ENCODE measurements around the gene ABCA9.
"Not testable (repeated sequence)": the region's sequence is repeated elsewhere in the genome, so short reads cannot be mapped to it uniquely, and the experiment has no call there.

The ABCA9 gene

DNA sequence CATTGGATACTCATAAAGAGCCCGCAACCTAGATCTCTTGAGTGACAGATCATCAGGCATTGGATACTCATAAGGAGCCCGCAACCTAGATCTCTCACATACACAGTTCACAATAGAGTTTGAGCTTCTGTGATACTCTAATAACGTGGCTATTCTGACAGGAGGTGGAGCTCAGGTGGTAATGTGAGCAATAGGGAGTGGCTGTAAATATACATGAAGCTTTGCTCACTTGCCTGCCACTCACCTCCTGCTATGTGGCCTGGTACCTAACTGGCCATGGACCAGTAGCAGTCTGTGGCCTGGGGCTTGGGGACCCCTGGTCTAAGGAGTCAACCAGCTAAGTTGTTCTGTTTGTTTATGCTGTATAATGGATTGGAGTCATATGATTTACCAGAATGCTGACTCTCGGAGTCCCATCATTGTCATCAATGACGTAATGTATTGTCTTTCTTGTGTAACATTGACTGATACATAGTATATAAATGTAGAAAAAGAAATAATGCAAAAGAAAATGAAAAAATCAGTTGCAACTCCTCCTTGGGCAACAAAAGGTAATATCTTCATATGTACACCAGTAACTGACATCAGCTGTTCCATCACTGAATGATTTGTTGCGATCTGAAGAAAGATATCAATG lies 17.5 kb downstream of the ABCA9 start:
- DNase-seq (ENCODE audit: low spot score), result no peak
- H3K4me3 Mint-ChIP-seq, result no peak overlapping the region
- H3K36me3 Mint-ChIP-seq (ENCODE audit: low read depth), result no peaks in the 10 kb centered on the region
- H3K27ac Mint-ChIP-seq, result no peak overlapping the region
- peaks cover 6% of the 10 kb centered on the region for H3K4me1 Mint-ChIP-seq (ENCODE audit: low read depth)
- no peaks in the 10 kb centered on the region for H3K9me3 Mint-ChIP-seq
- no peaks in the 10 kb centered on the region for H3K27me3 Mint-ChIP-seq (ENCODE audit: low read depth)

DNA sequence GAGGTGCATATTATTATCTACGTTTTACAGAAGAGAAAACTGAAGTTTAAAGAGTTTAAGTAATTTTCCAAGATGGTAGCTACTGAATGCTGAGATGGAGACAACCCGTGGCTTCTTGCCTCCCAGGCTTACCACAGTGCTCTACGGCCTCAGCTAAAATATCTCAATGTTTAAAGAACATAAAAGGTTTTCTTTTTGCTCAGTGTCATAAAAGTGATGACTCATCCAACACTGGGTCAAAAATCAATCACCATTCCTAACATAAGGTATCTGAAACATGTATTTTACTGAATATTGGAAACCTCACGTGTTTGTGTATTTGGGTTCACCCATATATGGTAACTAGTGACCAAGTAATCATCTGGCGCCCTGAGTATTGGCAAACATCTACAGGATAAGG lies 18.4 kb downstream of the ABCA9 start:
- no peak overlapping the region for H3K27ac Mint-ChIP-seq
- DNase-seq (ENCODE audit: low spot score), result no peak
- H3K9me3 Mint-ChIP-seq, result peaks cover 4% of the 10 kb centered on the region
- no peaks in the 10 kb centered on the region for H3K36me3 Mint-ChIP-seq (ENCODE audit: low read depth)
- no peaks in the 10 kb centered on the region for H3K27me3 Mint-ChIP-seq (ENCODE audit: low read depth)
- H3K4me1 Mint-ChIP-seq (ENCODE audit: low read depth), result no peaks in the 10 kb centered on the region
- no peak overlapping the region for H3K4me3 Mint-ChIP-seq

DNA sequence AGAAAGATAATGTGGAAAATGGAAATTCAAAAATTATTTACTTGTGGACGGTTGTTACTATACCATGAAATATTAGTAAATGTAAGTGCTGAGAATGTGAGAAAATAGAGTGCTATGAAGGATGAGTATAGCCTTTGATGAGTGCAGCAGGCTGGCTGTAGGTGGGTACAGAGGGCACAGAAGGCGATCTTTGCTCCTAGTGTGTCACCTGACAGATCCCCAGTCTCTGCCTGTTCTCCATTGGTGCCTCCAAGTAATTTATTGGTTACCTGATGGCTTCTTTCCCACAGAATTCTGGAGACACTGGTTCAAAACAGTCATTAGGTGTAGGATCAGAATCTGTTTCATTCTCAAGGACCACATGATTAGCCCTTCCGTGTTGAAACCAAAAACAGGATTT lies 28.9 kb downstream of the ABCA9 start:
- DNase-seq (ENCODE audit: low spot score), result no peak
- no peaks in the 10 kb centered on the region for H3K36me3 Mint-ChIP-seq (ENCODE audit: low read depth)

DNA sequence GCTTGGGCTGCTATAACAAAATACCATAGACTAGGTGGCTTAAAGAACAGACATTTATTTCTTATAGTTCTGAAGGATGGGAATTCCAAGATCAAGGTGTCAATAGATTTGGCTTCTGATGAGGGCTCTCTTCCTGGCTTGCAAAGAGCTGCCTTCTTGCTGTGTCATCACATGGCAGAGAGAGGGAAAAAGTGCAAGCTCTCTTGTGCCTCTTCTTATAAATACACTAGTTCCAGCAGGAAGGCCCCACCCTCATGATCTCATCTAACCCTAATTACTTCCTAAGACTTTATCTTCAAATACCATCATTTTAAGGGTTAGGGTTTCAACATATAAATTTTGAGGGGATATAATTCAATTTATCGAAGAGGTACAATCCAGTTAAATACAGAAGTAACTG lies 30.6 kb downstream of the ABCA9 start:
- DNase-seq (ENCODE audit: low spot score), result no peak
- Mint-ChIP-seq H3K27ac (no peak overlapping the region), H3K9me3 (no peaks in the 10 kb centered on the region), H3K27me3 (ENCODE audit: low read depth) (no peaks in the 10 kb centered on the region), H3K36me3 (ENCODE audit: low read depth) (no peaks in the 10 kb centered on the region), H3K4me3 (no peak overlapping the region), H3K4me1 (ENCODE audit: low read depth) (no peaks in the 10 kb centered on the region)

More for the DNA sequence above, 28.9 kb downstream of the ABCA9 start:
- Mint-ChIP-seq H3K27ac (no peak overlapping the region), H3K9me3 (no peaks in the 10 kb centered on the region), H3K4me3 (no peak overlapping the region), H3K27me3 (ENCODE audit: low read depth) (no peaks in the 10 kb centered on the region), H3K4me1 (ENCODE audit: low read depth) (no peaks in the 10 kb centered on the region)

DNA sequence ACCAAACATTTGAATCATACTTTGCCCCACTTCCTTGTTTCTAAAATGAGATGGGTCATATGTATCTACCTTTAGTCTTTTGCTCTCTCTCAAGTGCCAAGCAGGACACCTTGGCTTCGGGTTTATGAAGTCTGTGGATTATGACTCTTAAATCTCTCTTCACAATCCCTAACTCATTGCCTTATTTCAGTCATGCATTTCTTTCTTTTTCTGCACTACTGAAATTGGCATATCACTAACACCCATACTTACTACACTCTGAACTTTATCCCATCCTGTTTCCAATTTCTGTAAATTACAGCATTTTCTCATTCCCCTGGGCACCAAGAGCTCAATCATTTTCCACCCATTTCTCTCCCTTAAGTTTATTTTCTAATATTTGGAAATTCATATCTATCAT lies 42.0 kb downstream of the ABCA9 start:
- H3K27ac Mint-ChIP-seq, result no peak overlapping the region

DNA sequence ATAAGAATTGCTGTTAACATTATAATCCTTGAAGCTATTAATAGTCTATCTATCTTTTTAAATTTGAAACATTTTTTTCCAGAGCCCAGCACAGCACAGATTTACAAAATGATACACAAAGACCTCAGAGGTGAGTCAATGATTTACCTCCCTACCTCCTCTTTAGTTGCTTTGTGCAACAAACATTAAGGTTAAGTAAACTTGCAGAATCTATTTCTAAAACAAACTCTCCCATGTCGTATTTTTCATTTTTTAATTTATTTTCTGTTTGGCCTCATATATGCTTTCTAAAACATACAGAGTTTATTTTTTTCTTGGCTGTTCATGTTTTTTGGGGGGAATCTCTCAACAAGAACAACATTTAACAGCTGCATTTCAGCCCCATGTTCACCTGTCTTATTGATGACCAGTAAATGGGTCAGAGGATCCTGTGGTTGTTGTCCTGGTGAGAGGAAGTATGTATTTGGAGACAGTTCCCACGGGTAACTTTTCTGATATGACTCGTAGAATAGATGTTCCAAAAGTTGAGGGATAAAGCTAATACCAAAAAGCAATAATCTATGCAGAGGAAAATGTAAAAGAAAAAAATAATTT lies 42.6 kb downstream of the ABCA9 start:
- DNase-seq (ENCODE audit: low spot score), result no peak
- no peaks in the 10 kb centered on the region for H3K4me1 Mint-ChIP-seq (ENCODE audit: low read depth)
- H3K36me3 Mint-ChIP-seq (ENCODE audit: low read depth), result no peaks in the 10 kb centered on the region

More for the DNA sequence above, 42.0 kb downstream of the ABCA9 start:
- Mint-ChIP-seq H3K27me3 (ENCODE audit: low read depth) (no peaks in the 10 kb centered on the region), H3K36me3 (ENCODE audit: low read depth) (no peaks in the 10 kb centered on the region), H3K4me1 (ENCODE audit: low read depth) (no peaks in the 10 kb centered on the region), H3K4me3 (no peak overlapping the region), H3K9me3 (no peaks in the 10 kb centered on the region)
- no peak for DNase-seq (ENCODE audit: low spot score)

DNA sequence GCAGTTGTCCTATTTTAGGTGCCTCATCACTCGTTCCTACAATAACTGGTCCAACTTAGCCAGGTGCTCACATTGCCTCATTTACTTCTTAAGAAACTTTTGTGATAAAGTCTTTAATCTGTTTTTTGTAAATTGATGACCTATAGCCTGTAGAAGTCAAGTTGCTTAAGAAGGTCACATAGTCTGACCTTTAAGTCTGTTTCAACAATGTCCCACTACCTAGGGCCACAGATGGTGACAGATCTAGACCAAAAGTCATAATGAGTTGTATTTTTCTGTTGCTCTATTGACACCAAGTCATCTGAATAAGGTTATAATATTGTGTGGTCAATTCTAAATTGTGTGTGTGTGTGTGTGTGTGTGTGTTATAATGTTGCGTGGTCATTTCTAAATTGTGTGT lies 45.1 kb downstream of the ABCA9 start:
- no peak overlapping the region for H3K27ac Mint-ChIP-seq
- no peaks in the 10 kb centered on the region for H3K27me3 Mint-ChIP-seq (ENCODE audit: low read depth)
- no peak overlapping the region for H3K4me3 Mint-ChIP-seq
- DNase-seq (ENCODE audit: low spot score), result no peak
- no peaks in the 10 kb centered on the region for H3K4me1 Mint-ChIP-seq (ENCODE audit: low read depth)
- no peaks in the 10 kb centered on the region for H3K36me3 Mint-ChIP-seq (ENCODE audit: low read depth)
- no peaks in the 10 kb centered on the region for H3K9me3 Mint-ChIP-seq

More for the DNA sequence above, 42.6 kb downstream of the ABCA9 start:
- Mint-ChIP-seq H3K4me3 (no peak overlapping the region), H3K9me3 (no peaks in the 10 kb centered on the region), H3K27me3 (ENCODE audit: low read depth) (no peaks in the 10 kb centered on the region), H3K27ac (no peak overlapping the region)

DNA sequence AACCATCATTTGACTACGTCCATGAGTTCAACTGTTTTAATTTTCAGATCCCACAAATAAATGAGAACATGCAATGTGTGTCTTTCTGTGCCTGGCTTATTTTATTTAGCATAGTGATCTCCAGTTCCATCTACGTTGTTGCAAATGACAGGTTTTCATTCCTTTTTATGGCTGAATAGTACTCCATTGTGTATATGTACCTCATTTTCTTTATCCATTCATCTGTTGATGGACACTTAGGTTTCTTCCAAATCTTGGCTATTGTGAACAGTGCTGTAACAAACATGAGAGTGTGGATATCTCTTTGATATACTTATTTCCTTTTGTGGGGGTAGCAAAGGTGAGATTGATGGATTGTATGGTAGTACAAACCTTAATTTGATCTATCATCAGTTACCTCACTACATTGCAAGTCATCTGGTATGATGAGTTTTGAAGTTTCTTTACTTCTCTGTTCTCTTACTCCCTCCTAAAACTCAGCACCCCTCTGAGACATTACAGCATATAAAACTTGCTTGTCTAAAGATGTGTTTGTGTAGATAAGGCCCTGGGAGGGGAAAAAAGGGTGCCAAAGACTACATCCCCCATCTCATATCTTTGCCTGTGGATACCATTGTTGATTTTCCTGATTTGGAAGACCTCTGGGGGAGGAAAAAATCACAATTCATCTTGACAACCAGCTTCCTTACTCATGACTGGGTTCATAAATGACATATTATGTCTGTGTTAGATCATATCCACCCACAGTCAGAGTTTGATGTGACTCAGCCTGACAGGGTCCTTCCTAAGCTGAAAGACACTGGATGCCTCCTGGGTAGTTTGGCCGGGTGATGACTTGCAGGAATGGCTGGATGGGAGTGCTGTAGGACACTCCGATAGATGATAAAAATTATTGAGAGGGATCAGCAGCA lies 47.6 kb downstream of the ABCA9 start:
- H3K9me3 Mint-ChIP-seq, result no peaks in the 10 kb centered on the region
- H3K4me1 Mint-ChIP-seq (ENCODE audit: low read depth), result no peaks in the 10 kb centered on the region
- H3K4me3 Mint-ChIP-seq, result no peak overlapping the region
- H3K27me3 Mint-ChIP-seq (ENCODE audit: low read depth), result no peaks in the 10 kb centered on the region
- no peak overlapping the region for H3K27ac Mint-ChIP-seq
- no peaks in the 10 kb centered on the region for H3K36me3 Mint-ChIP-seq (ENCODE audit: low read depth)
- no peak for DNase-seq (ENCODE audit: low spot score)

DNA sequence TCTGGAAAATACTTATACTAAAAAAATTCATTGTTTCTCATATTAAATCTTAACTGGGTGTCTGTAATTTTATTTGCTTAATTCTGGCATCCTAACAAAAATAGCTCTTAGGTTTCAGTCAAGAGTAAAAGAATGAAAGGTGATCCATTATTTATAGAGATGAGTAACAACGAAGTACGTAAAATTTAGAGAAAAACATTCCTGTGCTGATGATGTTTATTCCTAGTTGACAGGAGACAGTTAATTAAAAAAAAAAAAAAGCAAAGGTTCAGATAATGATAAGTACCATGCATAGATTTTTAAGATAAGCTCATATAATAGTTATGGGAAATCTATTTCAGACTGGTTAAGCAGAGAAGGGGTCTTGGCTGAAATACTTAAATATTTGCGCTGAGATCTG lies 50.8 kb downstream of the ABCA9 start:
- Mint-ChIP-seq H3K27me3 (ENCODE audit: low read depth) (no peaks in the 10 kb centered on the region), H3K4me1 (ENCODE audit: low read depth) (no peaks in the 10 kb centered on the region), H3K36me3 (ENCODE audit: low read depth) (no peaks in the 10 kb centered on the region), H3K4me3 (no peak overlapping the region), H3K9me3 (peaks cover 4% of the 10 kb centered on the region), H3K27ac (no peak overlapping the region)
- no peak for DNase-seq (ENCODE audit: low spot score)

DNA sequence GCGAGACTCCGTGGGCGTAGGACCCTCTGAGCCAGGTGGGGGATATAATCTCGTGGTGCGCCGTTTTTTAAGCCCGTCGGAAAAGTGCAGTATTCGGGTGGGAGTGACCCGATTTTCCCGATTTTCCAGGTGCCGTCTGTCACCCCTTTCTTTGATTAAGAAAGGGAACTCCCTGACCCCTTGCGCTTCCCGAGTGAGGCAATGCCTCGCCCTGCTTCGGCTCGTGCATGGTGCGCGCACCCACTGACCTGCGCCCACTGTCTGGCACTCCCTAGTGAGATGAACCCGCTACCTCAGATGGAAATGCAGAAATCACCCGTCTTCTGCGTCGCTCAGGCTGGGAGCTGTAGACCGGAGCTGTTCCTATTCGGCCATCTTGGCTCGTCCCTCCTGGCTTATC lies 56.0 kb downstream of the ABCA9 start:
- H3K4me1 Mint-ChIP-seq (ENCODE audit: low read depth); H3K9me3 Mint-ChIP-seq; H3K36me3 Mint-ChIP-seq (ENCODE audit: low read depth); H3K4me3 Mint-ChIP-seq; H3K27ac Mint-ChIP-seq; DNase-seq (ENCODE audit: low spot score); H3K27me3 Mint-ChIP-seq (ENCODE audit: low read depth): not testable (repeated sequence)

DNA sequence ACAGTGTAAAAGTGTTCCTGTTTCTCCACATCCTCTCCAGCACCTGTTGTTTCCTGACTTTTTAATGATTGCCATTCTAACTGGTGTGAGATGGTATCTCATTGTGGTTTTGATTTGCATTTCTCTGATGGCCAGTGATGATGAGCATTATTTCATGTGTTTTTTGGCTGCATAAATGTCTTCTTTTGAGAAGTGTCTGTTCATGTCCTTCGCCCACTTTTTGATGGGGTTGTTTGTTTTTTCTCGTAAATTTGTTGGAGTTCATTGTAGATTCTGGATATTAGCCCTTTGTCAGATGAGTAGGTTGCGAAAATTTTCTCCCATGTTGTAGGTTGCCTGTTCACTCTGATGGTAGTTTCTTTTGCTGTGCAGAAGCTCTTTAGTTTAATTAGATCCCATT lies 61.0 kb downstream of the ABCA9 start:
- not testable (repeated sequence) for H3K27me3 Mint-ChIP-seq (ENCODE audit: low read depth); H3K9me3 Mint-ChIP-seq; H3K27ac Mint-ChIP-seq; H3K4me3 Mint-ChIP-seq; DNase-seq (ENCODE audit: low spot score); H3K4me1 Mint-ChIP-seq (ENCODE audit: low read depth); H3K36me3 Mint-ChIP-seq (ENCODE audit: low read depth)

DNA sequence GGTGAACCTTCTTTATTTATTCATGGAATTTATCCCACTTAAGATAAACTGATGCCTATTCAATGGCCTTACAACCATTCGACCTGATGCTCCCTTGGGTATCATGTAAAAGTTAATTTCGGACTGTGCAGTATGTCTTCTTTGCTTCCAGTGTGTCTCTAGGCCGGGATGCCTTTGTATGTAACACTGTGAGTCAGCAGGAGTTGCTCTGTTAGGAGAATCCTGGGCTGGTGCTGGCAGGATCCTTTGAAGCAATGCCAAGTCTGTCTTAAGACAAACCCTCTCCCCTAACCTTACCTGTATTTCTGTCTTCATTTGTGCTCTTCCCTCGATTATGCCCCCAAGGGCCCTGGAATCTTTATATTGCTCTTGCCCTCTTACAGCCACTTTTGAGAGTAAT lies 67.6 kb downstream of the ABCA9 start:
- H3K4me1 Mint-ChIP-seq (ENCODE audit: low read depth), result no peaks in the 10 kb centered on the region
- no peaks in the 10 kb centered on the region for H3K27me3 Mint-ChIP-seq (ENCODE audit: low read depth)
- peaks cover 5% of the 10 kb centered on the region for H3K9me3 Mint-ChIP-seq
- no peaks in the 10 kb centered on the region for H3K36me3 Mint-ChIP-seq (ENCODE audit: low read depth)
- H3K4me3 Mint-ChIP-seq, result no peak overlapping the region
- no peak for DNase-seq (ENCODE audit: low spot score)
- no peak overlapping the region for H3K27ac Mint-ChIP-seq

DNA sequence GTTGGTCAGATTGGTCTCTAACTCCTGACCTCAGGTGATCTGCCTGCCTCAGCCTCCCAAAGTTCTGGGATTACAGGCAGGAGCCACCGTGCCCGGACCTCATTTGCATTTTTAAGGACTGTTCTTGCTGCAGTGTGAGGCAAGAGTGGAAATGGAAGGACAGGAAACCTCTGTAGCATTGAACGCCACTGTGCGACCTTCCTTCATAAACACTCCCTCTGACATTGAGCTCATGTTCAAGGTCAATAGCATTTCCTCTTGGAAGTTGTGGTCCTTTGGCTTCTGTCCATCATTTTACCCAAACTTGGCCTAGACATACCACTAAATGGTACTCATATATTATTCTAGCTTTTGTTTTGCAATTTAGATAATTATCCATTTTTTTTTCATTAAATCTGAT lies 72.8 kb downstream of the ABCA9 start:
- Mint-ChIP-seq H3K36me3 (ENCODE audit: low read depth) (no peaks in the 10 kb centered on the region), H3K4me1 (ENCODE audit: low read depth) (no peaks in the 10 kb centered on the region), H3K27me3 (ENCODE audit: low read depth) (no peaks in the 10 kb centered on the region), H3K9me3 (no peaks in the 10 kb centered on the region), H3K4me3 (no peak overlapping the region), H3K27ac (no peak overlapping the region)
- DNase-seq (ENCODE audit: low spot score), result no peak

DNA sequence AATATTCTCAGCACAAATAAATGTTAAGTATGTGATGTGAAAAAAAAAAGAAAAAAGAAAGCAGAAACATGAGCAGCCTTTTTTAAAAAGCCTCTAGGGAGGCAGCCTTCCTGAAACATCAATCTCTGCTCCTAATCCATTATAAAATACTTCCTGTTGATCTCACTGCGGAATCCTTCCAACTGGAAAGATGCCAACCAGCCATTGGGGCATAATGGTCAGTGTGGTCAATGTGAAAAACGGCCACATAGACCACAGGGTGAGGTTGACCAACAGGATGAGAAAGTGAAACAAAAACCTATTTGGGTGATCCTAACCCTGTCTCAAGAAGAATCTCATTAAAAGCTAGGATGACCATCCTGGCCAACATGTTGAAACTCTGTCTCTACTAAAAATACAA lies 79.4 kb downstream of the ABCA9 start:
- no peak for DNase-seq (ENCODE audit: low spot score)
- Mint-ChIP-seq H3K4me3 (no peak overlapping the region), H3K36me3 (ENCODE audit: low read depth) (no peaks in the 10 kb centered on the region), H3K9me3 (no peaks in the 10 kb centered on the region), H3K4me1 (ENCODE audit: low read depth) (no peaks in the 10 kb centered on the region), H3K27me3 (ENCODE audit: low read depth) (no peaks in the 10 kb centered on the region), H3K27ac (no peak overlapping the region)
